ENCODE data around the gene ARID3A.

- no peak for TF ChIP-seq CTCF (IDR thresholded peaks at IDR 0.05)
- TF ChIP-seq POLR2A (IDR thresholded peaks at IDR 0.05): no peak
- no peak for TF ChIP-seq POLR2AphosphoS5 (IDR thresholded peaks at IDR 0.05)
- no peak for TF ChIP-seq EP300 (IDR thresholded peaks at IDR 0.05)
Measured at GRCh38 chr19:885536-886224, 40.2 kb upstream of the ARID3A start.

Data from sigmoid colon (tissue), 4 donors.